Common myeloid progenitor, CD34-positive (primary cell): Measurements from ENCODE around the gene TFF3.

Experiments
- CTCF ChIA-PET: fragments of 350-600 bp; sonication (Branson Sonifier 250); formaldehyde crosslinking; loops from one replicate; lab custom pipeline; 2021; ENCODE audit warnings: antibody characterized with exemption; lab: Charles Lee
- POLR2A ChIA-PET: fragments of 350-600 bp; sonication (Branson Sonifier 250); formaldehyde crosslinking; loops from one replicate; lab custom pipeline; 2021; ENCODE audit warnings: antibody characterized with exemption; lab: Charles Lee
- DNase-seq, 3 donors: peaks; one replicate each; pipeline versions ENCODE4 v3.0.0 to v3.0.0-alpha.2; 2013
- H3K27ac ChIP-seq, 2 experiments: 1 replicate in 1 of 2; 2 replicates in 1 of 2; pipeline ENCODE4 v1.7.0; 2013; ENCODE audit warnings: inconsistent platforms in 2 of 2, low read length in 2 of 2, mild to moderate bottlenecking in 2 of 2, low read depth in 1 of 2, moderate library complexity in 1 of 2; ENCODE audit not compliant: severe bottlenecking in 2 of 2, insufficient read depth in 1 of 2, poor library complexity in 1 of 2
- H3K27me3 ChIP-seq, 5 experiments: replicated peaks in 2 of 5; 1 replicate in 3 of 5; 2 replicates in 2 of 5; pipeline versions ENCODE4 v1.6.1 to v1.7.0; 2013; ENCODE audit warnings: low read length in 4 of 5, mild to moderate bottlenecking in 2 of 5, moderate library complexity in 2 of 5, inconsistent platforms in 1 of 5; ENCODE audit not compliant: insufficient read depth in 5 of 5, control insufficient read depth in 4 of 5
- H3K36me3 ChIP-seq, 4 experiments: 1 replicate in 2 of 4; 2 replicates in 2 of 4; pipeline versions ENCODE4 v1.6.1 to v1.7.0; 2013; ENCODE audit warnings: low read length in 3 of 4, control low read depth in 1 of 4, mild to moderate bottlenecking in 1 of 4; ENCODE audit not compliant: control insufficient read depth in 4 of 4, insufficient read depth in 4 of 4
- H3K4me1 ChIP-seq, 4 experiments: 1 replicate in 3 of 4; 2 replicates in 1 of 4; pipeline versions ENCODE4 v1.6.1 to v1.7.1; 2013; ENCODE audit warnings: low read length in 3 of 4, mild to moderate bottlenecking in 3 of 4, control low read depth in 1 of 4, inconsistent platforms in 1 of 4, moderate library complexity in 1 of 4; ENCODE audit not compliant: control insufficient read depth in 4 of 4, insufficient read depth in 4 of 4; ENCODE audit errors: control extremely low read depth in 1 of 4
- H3K4me3 ChIP-seq, 7 experiments: 1 replicate in 4 of 7; 2 replicates in 3 of 7; pipeline versions ENCODE4 v1.5.1 to v1.7.0; 2013; ENCODE audit warnings: mild to moderate bottlenecking in 7 of 7, low read length in 6 of 7, moderate library complexity in 6 of 7, inconsistent platforms in 2 of 7, low read depth in 2 of 7, control low read depth in 1 of 7; ENCODE audit not compliant: insufficient read depth in 4 of 7, control insufficient read depth in 1 of 7; ENCODE audit errors: extremely low read depth in 1 of 7
- H3K9me3 ChIP-seq, 5 experiments: 1 replicate in 4 of 5; 2 replicates in 1 of 5; pipeline versions ENCODE4 v1.6.1 to v1.7.1; 2013; ENCODE audit warnings: low read length in 4 of 5, mild to moderate bottlenecking in 2 of 5, inconsistent platforms in 1 of 5, low read depth in 1 of 5, moderate library complexity in 1 of 5; ENCODE audit not compliant: control insufficient read depth in 4 of 5, insufficient read depth in 2 of 5; ENCODE audit errors: control extremely low read depth in 1 of 5
- WGBS: methylation state at CpG from one replicate; pipeline ENCODE4 v1.1.5; 2013; ENCODE audit not compliant: insufficient coverage; 5-methylcytosine and 5-hydroxymethylcytosine counted together

Gene TFF3

GRCh38 chr21:42300956-42301355 lies 14.3 kb downstream of the TFF3 start:
- no peak for DNase-seq
- Histone ChIP-seq H3K4me1 (peaks cover 0 to 41% (median 20%) of the 10 kb centered on the region in 4 experiments), H3K27me3 (no peaks in the 10 kb centered on the region), H3K4me3 (no peak overlapping the region), H3K36me3 (peaks cover 3 to 17% (median 8%) of the 10 kb centered on the region in 4 experiments), H3K9me3 (no peaks in the 10 kb centered on the region), H3K27ac (no peak overlapping the region)
- POLR2A ChIA-PET: no interaction called here
- 100% methylated on average over 1 of the region's 9 CpGs for WGBS
- CTCF ChIA-PET: interaction anchor here (1.2 to 2.7 kb wide), 3 partner anchors 10 to 67 kb away, joined by 5 to 14 read pairs (median 7); no protein-coding TSS in a partner anchor

DNA sequence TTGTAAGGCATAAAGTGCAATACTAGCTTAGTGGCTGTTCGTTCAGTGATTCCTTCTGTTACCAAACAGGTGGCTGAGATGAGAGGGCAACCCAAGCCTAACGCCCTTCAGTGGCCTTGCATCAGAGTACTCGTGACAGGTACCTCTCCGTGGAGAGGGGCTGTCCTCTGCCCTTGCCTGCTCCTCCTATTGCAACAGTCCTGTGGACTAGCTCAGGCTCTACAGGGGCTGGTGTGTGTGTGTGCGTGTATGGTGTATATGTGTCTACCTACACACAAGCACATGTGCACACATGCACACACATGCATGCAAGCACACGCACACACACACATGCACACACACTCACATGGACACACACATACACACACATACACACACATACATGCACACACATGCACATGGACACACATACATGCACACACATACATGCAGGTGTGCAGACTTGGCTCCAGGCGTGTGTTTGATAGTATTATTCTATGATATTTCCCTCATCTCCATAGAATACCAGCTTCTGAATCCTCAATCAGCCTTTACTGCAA lies 15.1 kb downstream of the TFF3 start:
- Histone ChIP-seq H3K9me3 (no peaks in the 10 kb centered on the region), H3K4me1 (peaks cover 0 to 37% (median 17%) of the 10 kb centered on the region in 4 experiments), H3K27ac (no peak overlapping the region), H3K4me3 (no peak overlapping the region), H3K27me3 (no peaks in the 10 kb centered on the region), H3K36me3 (peaks cover 3 to 24% (median 10%) of the 10 kb centered on the region in 4 experiments)
- WGBS: 100% methylated on average over 2 of the region's 7 CpGs
- DNase-seq: no peak
- ChIA-PET POLR2A (no interaction called here), CTCF (interaction anchor here (1.2 to 4.7 kb wide), 4 partner anchors 9 to 21 kb away, joined by 3 to 21 read pairs (median 10); no protein-coding TSS in a partner anchor)

GRCh38 chr21:42299324-42300044 lies 15.7 kb downstream of the TFF3 start:
- no peak overlapping the region for H3K27ac ChIP-seq
- CTCF ChIA-PET: interaction anchor here (1.4 to 4.7 kb wide), 2 partner anchors 10 to 20 kb away, joined by 3 to 21 read pairs; no protein-coding TSS in a partner anchor

GRCh38 chr21:42298657-42299056 lies 16.6 kb downstream of the TFF3 start:
- Histone ChIP-seq H3K4me1 (peaks cover 0 to 33% (median 17%) of the 10 kb centered on the region in 4 experiments), H3K27me3 (no peaks in the 10 kb centered on the region), H3K36me3 (peaks cover 3 to 37% (median 11%) of the 10 kb centered on the region in 4 experiments), H3K9me3 (no peaks in the 10 kb centered on the region), H3K27ac (no peak overlapping the region), H3K4me3 (no peak overlapping the region)
- POLR2A ChIA-PET: no interaction called here
- CTCF ChIA-PET: interaction anchor here (1.4 to 4.7 kb wide), 2 partner anchors 11 to 19 kb away, joined by 3 to 21 read pairs; no protein-coding TSS in a partner anchor
- DNase-seq: no peak
- 93% methylated on average over 3 of the region's 5 CpGs for WGBS

More at GRCh38 chr21:42299324-42300044, 15.7 kb downstream of the TFF3 start:
- peaks cover 0 to 33% (median 17%) of the 10 kb centered on the region in 4 experiments for H3K4me1 ChIP-seq
- peaks cover 3 to 29% (median 10%) of the 10 kb centered on the region in 4 experiments for H3K36me3 ChIP-seq
- no peaks in the 10 kb centered on the region for H3K27me3 ChIP-seq
- no peaks in the 10 kb centered on the region for H3K9me3 ChIP-seq
- DNase-seq: no peak
- 92% methylated on average over 18 of the region's 20 CpGs for WGBS
- H3K4me3 ChIP-seq: no peak overlapping the region
- POLR2A ChIA-PET: no interaction called here

DNA sequence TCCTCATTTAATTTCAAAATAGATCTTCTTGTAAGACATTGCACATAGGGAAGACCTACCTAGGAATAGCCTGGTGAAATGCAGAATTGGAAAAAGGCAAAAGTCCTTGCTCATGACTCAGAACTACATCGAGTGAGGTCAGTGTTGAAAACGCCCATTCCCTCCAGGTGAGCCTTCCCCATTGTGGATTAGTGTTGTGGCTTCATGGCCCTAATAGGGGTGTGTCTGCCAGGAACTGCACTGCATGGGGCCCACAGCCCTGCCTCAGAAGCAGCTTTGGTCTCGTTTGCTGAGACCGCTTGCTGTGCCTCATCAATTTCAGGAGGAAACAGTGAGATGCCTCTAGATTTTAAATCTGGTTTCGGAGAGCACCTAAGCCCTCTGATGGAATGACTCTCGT lies 17.0 kb downstream of the TFF3 start:
- Histone ChIP-seq H3K27me3 (no peaks in the 10 kb centered on the region), H3K9me3 (no peaks in the 10 kb centered on the region), H3K27ac (no peak overlapping the region), H3K4me3 (no peak overlapping the region), H3K4me1 (peaks cover 0 to 33% (median 17%) of the 10 kb centered on the region in 4 experiments), H3K36me3 (peaks cover 3 to 41% (median 12%) of the 10 kb centered on the region in 4 experiments)
- POLR2A ChIA-PET: no interaction called here
- CTCF ChIA-PET: interaction anchor here (1.3 to 4.7 kb wide), 4 partner anchors 11 to 180 kb away, joined by 3 to 21 read pairs (median 4); no protein-coding TSS in a partner anchor
- no peak for DNase-seq
- WGBS: 86% methylated on average over 6 of the region's 6 CpGs

DNA sequence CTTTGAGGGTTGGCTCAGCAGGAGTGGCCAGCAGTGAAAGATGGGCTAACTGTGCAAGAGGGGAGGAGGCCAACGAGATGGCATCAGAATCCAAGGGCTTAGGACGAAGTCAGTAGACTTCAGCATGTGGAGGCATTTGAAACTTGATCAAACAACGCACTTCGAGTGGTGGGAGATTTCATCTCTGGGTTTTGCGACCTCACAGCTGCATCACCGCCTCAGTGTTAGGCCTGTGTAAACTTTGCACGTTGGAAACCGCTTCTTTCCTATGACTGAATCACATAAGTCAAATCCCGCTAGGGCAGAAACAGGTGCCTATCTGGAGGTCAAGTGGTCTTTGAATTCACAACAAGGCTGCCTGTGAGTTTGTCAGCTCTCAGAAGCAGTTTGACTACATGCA lies 17.8 kb downstream of the TFF3 start:
- peaks cover 0 to 25% (median 14%) of the 10 kb centered on the region in 4 experiments for H3K4me1 ChIP-seq
- no peak for DNase-seq
- H3K27ac ChIP-seq: no peak overlapping the region
- 89% methylated on average over 9 of the region's 9 CpGs for WGBS
- POLR2A ChIA-PET: no interaction called here
- no peaks in the 10 kb centered on the region for H3K9me3 ChIP-seq
- CTCF ChIA-PET: interaction anchor here (0.8 to 4.7 kb wide), 5 partner anchors 12 to 179 kb away, joined by 3 to 21 read pairs (median 4); no protein-coding TSS in a partner anchor
- H3K4me3 ChIP-seq: no peak overlapping the region
- no peaks in the 10 kb centered on the region for H3K27me3 ChIP-seq
- peaks cover 6 to 50% (median 19%) of the 10 kb centered on the region in 4 experiments for H3K36me3 ChIP-seq
